DND-41 (cell line): ENCODE data around the gene PI16.
"Not testable (repeated sequence)": the region's sequence is repeated elsewhere in the genome, so short reads cannot be mapped to it uniquely, and the experiment has no call there.

Experiments
- ATAC-seq: fragments of 200-7000 bp; cut with Tn5 transposase; 3 replicates; pipeline ENCODE4 v1.9.1; 2021; ENCODE audit warnings: low read depth; ENCODE audit not compliant: insufficient read depth
- DNase-seq: peaks from one replicate; pipeline ENCODE4 v3.0.0-alpha.2; 2020
- H2AFZ ChIP-seq: 2 replicates; pipeline ENCODE4 v1.6.0; 2012; ENCODE audit warnings: low read depth, low read length
- H3K27ac ChIP-seq: 2 replicates; pipeline ENCODE4 v1.5.1; 2012; ENCODE audit warnings: low read length, inconsistent platforms
- H3K27me3 ChIP-seq: fragments of 200-600 bp; sonication (generic); 2 replicates; pipeline ENCODE4 v1.6.0; 2012; ENCODE audit warnings: low read length, mild to moderate bottlenecking, inconsistent platforms; ENCODE audit not compliant: insufficient read depth, poor library complexity
- H3K36me3 ChIP-seq: 2 replicates; pipeline ENCODE4 v1.5.1; 2012; ENCODE audit warnings: low read length, inconsistent platforms; ENCODE audit not compliant: insufficient read depth
- H3K4me1 ChIP-seq: 2 replicates; pipeline ENCODE4 v1.5.1; 2012; ENCODE audit warnings: mild to moderate bottlenecking, low read length; ENCODE audit not compliant: insufficient read depth
- H3K4me2 ChIP-seq: 2 replicates; pipeline ENCODE4 v1.6.0; 2012; ENCODE audit warnings: mild to moderate bottlenecking, moderate library complexity, low read length, inconsistent platforms; ENCODE audit not compliant: insufficient read depth
- H3K4me3 ChIP-seq, 2 experiments: fragments of 200-600 bp in 1 of 2; shearing (Covaris generic) in 1 of 2; 2 replicates each; pipeline ENCODE4 v1.5.1; 2012 to 2016; ENCODE audit warnings: inconsistent platforms in 2 of 2, low read length in 2 of 2, mild to moderate bottlenecking in 2 of 2, low read depth in 1 of 2, moderate library complexity in 1 of 2
- H3K79me2 ChIP-seq: 2 replicates; pipeline ENCODE4 v1.6.0; 2012; ENCODE audit warnings: low read length, inconsistent platforms; ENCODE audit not compliant: insufficient read depth
- H3K9ac ChIP-seq: 2 replicates; pipeline ENCODE4 v1.6.0; 2012; ENCODE audit warnings: low read depth, mild to moderate bottlenecking, inconsistent platforms, low read length, moderate library complexity
- H3K9me3 ChIP-seq: 2 replicates; pipeline ENCODE4 v1.5.1; 2012; ENCODE audit warnings: low read length, moderate library complexity, mild to moderate bottlenecking, inconsistent platforms; ENCODE audit not compliant: insufficient read depth, severe bottlenecking
- H4K20me1 ChIP-seq: 2 replicates; pipeline ENCODE4 v1.6.0; 2012; ENCODE audit warnings: low read length; ENCODE audit not compliant: insufficient read depth
- CTCF ChIP-seq: IDR thresholded peaks from 2 replicates; pipeline ENCODE4 v1.5.1; 2012; ENCODE audit warnings: borderline replicate concordance, low read length, moderate library complexity, mild to moderate bottlenecking; ENCODE audit not compliant: poor library complexity, severe bottlenecking; ENCODE audit errors: extremely low read depth
- EZH2 ChIP-seq: IDR thresholded peaks from 3 replicates; pipeline ENCODE4 v1.6.1; 2012; ENCODE audit warnings: borderline replicate concordance, low read depth, mild to moderate bottlenecking, moderate library complexity, low read length, inconsistent platforms; ENCODE audit not compliant: severe bottlenecking

Gene PI16

GRCh38 chr6:36989264-36989663 lies 34.7 kb downstream of the PI16 start:
- no peak overlapping the region for H3K9ac ChIP-seq
- H3K27me3 ChIP-seq, result no peaks in the 10 kb centered on the region
- ATAC-seq (no peak), DNase-seq (no peak)
- H3K4me2 ChIP-seq, result no peak overlapping the region
- no peaks in the 10 kb centered on the region for H3K9me3 ChIP-seq
- TF ChIP-seq CTCF, result no peak
- no peak for TF ChIP-seq EZH2
- H3K4me3 ChIP-seq, result no peak overlapping the region
- peaks cover 9% of the 10 kb centered on the region for H4K20me1 ChIP-seq
- H3K36me3 ChIP-seq, result no peaks in the 10 kb centered on the region; the same call in 1 of the 2 replicates
- H3K4me1 ChIP-seq, result peaks cover 16% of the 10 kb centered on the region
- no peak overlapping the region for H3K27ac ChIP-seq
- H2AFZ ChIP-seq, result no peak overlapping the region
- H3K79me2 ChIP-seq, result peaks cover 26% of the 10 kb centered on the region

DNA sequence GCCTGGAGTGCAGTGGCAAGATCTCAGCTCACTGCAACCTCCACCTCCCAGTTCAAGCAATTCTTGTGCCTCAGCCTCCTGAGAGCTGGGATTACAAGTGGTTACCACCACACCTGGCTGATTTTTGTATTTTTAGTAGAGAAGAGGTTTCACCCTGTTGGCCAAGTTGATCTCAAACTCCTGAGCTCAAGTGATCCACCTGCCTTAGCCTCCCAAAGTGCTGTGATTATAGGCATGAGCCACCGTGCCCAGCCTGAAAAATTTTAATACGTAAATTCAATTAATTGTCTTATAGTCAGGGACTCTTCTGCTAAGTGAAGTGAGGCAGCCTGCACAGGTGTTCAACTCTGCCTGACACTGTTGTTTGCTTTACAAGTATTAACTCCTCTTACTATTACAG lies 35.9 kb downstream of the PI16 start:
- H3K9me3 ChIP-seq, H3K4me3 ChIP-seq: not testable (repeated sequence)

GRCh38 chr6:36997811-36998722 lies 43.5 kb downstream of the PI16 start:
- no peak for DNase-seq
- H3K4me3 ChIP-seq, result no peak overlapping the region
- TF ChIP-seq EZH2, result no peak
- no peak for TF ChIP-seq CTCF
- no peaks in the 10 kb centered on the region for H3K79me2 ChIP-seq
- H3K9ac ChIP-seq, result no peak overlapping the region
- no peaks in the 10 kb centered on the region for H3K27me3 ChIP-seq
- no peaks in the 10 kb centered on the region for H3K9me3 ChIP-seq
- peak; percentile 19; the same call in 1 of the 3 replicates for ATAC-seq
- H3K36me3 ChIP-seq, result no peaks in the 10 kb centered on the region
- H3K4me1 ChIP-seq, result no peaks in the 10 kb centered on the region
- no peak overlapping the region for H2AFZ ChIP-seq
- no peak overlapping the region for H3K4me2 ChIP-seq
- no peak overlapping the region for H3K27ac ChIP-seq
- H4K20me1 ChIP-seq, result no peaks in the 10 kb centered on the region

More for the DNA sequence above, 35.9 kb downstream of the PI16 start:
- H3K9ac ChIP-seq, H3K36me3 ChIP-seq, H4K20me1 ChIP-seq, H3K27me3 ChIP-seq, H3K4me1 ChIP-seq, ATAC-seq, H3K27ac ChIP-seq, H3K4me2 ChIP-seq, DNase-seq, H2AFZ ChIP-seq: not testable (repeated sequence)
- H3K79me2 ChIP-seq, result peaks cover 15% of the 10 kb centered on the region

DNA sequence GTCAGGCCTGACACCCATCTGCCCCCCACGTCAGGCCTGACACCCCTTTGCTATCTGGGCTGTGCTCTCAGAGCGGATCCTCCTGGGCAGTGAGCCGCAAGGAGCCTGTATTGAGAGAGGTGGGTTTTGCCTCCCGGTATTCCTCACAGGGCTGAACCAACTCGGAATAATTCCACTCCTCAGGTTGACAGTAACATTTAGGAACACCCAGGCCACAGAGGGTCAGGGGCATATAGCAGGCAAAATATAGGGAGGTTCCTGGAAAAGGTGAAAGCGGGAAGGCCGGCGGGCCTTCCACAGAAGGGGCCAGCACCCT lies 44.1 kb downstream of the PI16 start:
- no peak for DNase-seq
- H3K4me1 ChIP-seq, result no peaks in the 10 kb centered on the region
- no peak overlapping the region for H3K4me2 ChIP-seq
- H3K79me2 ChIP-seq, result no peaks in the 10 kb centered on the region
- no peaks in the 10 kb centered on the region for H3K27me3 ChIP-seq
- H3K4me3 ChIP-seq, result no peak overlapping the region
- no peak for ATAC-seq
- no peaks in the 10 kb centered on the region for H3K9me3 ChIP-seq
- H3K27ac ChIP-seq, result no peak overlapping the region
- TF ChIP-seq EZH2 (no peak), CTCF (no peak)
- no peak overlapping the region for H2AFZ ChIP-seq
- no peaks in the 10 kb centered on the region for H4K20me1 ChIP-seq
- H3K36me3 ChIP-seq, result no peaks in the 10 kb centered on the region
- no peak overlapping the region for H3K9ac ChIP-seq
